Activated naive CD4-positive, alpha-beta T cell treated with anti-CD3 and anti-CD28 coated beads, Interleukin-2, amount 50 U/mL, for 16 hours (primary cell): ENCODE data around the gene ANKRD50.

ENCODE experiments used
- DNase-seq: peaks from one replicate; pipeline ENCODE4 v3.0.0-alpha.2; 2020

The ANKRD50 gene

DNA sequence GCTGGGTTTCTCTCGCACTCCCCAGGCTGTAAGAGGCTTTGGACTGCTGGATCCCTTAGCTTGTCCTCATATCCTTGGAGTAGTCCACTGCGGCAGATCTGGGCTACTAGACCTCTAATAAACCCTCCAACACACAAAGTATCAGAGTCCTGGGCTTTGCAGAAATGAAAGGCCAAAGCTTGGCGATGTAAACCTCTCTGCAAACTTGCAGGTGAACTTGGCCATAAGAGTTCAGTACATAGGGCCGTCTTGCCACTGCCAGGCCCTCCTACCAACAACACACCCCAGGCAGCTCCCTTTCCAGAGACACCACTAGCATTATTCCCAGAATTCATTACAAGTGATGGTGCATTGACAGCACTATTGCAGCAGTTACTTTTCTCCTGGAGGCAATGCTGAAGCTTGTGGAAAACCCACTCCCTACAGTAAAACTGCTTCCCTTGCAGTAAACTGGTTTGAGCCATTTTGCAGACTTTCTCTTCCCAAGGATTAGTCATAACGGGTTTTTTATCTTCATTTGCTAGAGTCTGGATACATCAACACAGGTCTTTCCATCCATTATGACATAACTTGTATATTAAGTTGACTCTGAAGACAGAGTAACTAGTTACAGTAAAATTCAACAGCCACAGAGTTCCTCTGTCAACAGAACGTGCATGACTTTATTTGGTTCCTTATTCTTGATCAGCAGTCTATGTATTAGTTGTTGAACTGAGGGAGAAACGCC is 2.4 kb downstream of the ANKRD50 start:
- no peak for DNase-seq

DNA sequence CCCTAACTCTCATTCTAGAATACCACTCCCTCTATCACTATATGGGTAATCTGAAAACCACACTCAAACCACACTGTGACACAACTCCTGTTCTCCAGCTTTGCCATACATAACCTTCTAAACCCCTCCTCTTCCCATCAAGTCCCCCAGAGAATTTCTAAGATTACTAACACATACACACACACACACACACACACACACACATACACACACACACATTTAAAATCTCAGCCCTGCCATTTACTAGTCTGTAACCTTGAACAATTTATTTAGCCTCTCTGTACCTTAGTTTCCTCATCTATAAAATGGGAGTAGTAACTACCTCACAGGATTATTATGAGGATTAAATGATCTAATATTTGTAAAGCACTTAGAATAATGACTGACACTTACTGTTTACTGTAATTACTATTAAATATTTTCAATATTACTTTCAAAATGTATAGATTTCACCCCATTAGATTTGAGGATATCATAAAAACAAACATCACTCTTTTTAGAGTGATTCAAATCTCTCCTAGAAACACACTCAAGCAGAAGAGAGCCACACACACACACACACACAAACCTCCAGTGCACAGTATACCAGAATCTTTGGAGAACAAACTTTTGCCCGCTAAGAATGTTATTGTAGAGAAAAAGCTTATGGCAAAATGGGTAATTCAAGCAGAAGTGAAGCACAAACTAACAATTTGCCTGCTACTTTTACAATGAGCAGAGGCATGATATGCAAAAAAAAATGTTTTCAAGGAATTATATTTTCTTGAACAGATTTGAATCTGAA is 3.8 kb downstream of the ANKRD50 start:
- no peak for DNase-seq

DNA sequence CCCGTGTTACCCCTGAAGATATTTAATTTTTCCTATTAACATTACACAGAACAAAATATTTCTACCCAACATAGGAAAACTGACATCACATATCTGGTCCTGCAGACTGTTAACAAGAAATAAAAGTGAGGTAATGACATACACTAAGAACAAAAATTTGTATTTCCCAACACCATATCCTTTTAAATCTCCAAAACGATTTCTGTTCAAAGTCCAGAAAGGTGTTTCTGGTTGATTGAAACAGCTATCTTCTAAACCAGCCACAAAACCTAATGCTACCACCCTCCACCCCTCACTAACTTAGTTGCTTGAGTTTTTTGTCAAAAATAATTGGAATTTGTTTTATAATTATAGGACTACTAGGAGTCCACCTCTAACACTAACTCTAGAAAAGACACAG is 7.1 kb downstream of the ANKRD50 start:
- DNase-seq = no peak

DNA sequence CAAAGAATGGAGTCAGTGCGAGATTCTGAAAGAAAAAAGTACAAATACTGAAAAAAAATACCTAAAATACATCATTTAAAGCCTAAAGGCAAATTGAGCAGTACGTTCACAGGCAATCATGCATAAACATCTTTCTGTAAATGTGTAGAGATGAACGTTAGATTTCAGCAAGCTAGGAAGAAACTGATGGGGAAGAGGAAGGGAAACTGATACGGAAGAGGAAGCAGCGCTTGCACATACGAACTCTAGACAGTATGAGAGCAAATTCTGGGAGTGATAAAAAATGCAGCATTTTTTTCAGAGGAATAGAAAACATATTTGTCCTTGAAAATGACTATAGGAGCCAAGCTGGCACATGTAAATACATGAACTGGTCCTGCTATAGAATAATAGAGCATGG is 9.4 kb downstream of the ANKRD50 start:
- no peak for DNase-seq

DNA sequence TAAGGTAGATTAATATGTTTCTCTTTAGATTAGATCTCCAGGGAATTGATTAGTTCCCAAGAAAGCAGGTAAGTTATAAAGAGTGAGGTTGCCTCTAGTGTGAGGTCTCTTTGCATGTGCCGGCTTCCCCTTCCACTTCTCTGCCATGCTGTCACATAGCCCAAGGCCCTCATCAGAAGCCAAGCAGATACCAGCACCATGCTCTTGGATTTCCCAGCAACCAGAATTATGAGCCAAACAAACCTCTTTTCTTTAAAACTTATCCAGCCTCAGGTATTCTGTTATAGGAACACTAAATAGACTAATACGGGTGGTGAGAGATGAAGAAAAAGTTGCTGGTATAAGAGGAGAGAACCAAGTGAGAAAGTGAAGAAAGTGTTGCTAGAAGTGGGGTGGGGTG is 15.1 kb downstream of the ANKRD50 start:
- DNase-seq = no peak

DNA sequence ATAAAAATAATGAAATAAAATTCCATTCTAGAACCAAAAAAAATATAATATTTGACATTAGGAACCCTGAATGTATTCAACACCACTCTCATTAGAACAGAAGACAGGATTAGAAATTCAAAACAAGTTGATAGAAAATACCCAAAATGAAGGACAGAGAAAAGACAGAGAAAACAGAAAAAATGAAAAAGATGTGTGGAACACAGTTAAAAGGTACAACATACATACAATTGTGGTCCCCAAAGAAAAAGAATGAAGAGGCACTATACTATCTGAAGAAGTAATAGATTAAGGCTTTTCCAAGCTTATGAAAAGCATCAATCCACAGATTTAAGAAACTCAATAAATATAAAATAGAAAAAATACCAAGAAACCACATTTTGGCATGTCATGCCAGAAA is 16.4 kb downstream of the ANKRD50 start:
- DNase-seq = no peak

DNA sequence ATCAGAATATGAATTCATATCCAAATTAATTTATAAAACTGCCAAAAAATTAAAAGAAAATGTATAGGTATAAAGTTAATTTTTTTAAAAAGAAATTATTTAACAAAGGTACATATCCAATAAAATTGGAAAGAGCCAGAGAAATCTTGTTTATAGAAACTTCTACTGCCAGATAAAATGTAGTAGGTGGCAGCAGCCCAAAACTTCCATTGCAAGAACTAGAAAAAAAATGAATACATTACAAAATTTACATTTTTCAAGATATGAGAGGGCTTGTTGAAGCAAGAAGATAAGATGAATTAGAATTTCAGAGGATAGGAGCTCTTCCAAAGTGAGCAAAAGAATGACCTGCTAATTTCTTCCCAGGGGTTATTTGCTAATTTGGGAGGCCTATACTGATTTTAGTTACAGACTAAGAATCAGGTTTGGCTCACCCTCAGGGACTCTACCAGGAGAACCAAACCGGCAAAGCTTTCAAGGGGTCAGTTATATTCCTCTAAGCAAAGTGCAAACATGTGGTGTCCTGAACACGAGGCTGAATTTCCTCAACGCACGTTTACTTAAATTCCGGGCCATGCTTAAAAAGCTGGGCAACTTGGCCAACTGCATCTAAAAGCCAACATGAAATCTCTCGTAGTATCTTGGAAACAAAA is 17.5 kb downstream of the ANKRD50 start:
- no peak for DNase-seq

DNA sequence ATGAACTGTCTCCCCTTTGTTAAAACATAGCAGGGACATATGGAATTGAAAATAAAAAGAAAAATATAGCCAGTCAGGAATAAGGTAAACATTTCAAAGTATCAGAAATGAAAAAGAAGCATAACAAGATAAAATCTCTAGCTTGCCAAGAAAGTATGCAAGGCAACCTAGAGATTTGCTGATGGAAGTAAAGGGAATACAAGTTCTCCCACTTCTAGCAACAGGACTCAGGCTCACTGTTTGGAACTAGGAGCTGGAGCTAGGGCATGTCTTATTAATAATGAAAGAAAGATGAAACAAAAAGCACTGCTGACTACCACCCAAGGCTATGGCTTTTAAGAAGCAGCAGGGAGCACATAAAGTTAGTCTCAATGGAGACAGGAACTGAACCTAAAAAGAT is 18.2 kb downstream of the ANKRD50 start:
- no peak for DNase-seq

DNA sequence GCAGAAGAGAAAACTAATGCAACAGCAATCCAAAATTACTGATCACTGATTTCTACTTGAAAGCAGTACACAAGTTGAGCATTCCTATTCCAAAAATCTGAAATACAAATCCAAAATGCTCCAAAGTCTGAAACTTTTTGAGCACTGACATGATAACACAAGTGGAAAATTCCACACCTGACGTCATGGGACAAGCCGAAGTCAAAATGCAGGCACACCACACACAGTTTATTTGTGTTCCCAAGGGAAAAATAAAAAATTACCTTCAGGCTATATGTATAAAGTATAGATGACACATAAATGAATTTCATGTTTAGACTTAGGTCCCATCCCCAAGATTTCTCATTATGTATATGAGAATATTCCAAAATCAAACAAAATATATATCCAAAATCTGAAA is 20.7 kb downstream of the ANKRD50 start:
- no peak for DNase-seq

DNA sequence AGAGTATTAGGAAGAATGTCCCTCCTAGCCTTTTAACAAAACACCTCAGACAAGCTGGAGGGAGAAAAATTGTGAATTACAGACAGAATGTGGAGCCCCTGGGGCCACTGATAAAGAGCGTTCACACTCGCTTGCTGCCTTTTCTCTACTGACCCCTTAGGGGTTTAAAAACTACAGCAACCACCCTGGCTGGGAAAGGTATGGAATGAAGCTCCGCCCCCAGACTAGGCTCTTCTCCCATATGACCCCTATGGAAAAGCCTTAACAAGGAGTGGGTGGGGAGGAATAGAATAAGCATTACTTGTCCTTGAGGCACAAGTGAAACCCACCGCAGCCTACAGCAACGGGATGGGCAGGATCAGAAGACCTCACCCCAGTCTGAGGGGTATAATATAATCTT is 26.3 kb downstream of the ANKRD50 start:
- no peak for DNase-seq

DNA sequence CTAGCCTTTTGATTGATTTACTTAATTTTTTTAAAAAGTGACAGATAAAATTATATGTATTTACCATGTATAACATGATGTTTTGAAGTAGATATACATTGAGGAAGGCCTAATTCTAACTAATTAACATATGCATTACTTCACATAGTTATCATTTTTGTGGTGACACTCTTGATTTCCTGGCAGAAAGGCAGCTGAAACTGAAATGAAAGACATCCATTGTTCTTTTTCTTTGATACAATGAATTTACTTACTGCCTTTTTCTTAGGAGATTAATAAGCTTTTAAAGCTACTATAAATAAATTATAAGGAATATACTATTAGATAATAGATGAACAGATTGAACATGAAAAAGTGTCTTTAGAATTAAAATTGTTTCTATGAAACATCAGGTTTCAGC is 26.7 kb downstream of the ANKRD50 start:
- DNase-seq = no peak

DNA sequence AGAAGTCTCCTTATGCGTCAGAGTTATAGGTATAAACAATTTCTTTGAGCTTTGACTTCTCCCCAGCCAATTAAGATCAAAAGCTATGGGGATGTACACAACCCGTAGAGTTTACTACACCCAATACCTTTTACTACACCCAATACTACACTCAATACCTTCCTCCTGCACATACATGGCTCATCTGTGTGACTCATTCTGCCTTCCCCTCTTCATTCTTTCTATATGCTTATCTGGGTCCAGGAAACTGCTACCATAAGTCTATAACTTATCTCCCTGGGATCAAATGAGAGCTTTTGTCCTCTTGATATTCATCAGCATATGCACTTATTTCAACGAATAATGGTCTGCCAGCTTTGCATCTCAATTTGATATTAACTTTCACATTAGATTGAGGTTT is 28.2 kb downstream of the ANKRD50 start:
- DNase-seq = no peak

DNA sequence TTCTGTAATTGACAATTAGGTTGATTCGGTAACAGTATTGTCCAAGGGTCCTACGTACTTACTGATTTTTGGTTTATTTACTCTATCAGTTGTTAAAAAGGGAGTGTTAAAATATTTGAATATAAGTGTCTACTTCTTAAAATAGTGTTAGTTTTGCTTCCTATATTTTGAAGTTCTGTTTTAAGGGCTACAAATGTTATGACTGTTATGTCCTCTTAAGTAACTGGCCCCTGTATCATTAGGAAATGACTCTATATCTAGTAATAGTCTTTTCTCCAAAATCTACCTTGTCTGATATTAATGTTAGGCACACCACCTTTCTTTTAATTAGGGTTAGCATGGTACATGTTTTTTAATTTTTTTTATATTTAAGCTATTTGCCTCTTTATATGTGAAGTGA is 30.1 kb downstream of the ANKRD50 start:
- DNase-seq = no peak

DNA sequence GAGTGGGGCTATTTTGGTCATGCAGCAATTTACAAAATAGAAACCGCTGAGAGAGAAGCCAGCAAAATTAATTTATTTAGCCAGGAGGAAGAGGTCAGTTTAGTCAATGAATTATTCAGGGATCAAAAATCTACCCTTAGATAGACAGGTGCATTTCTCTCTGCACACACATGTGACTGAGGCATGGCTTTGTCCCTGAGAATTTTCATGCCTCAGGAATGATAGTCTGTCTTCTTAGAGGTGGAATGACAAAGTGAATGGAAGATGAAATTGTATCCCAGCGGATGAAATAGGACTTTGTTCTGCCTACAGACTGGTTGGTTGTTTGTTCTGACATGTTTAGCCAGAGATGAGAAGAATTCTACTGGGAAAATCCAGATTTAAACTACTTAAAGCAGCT is 46.0 kb downstream of the ANKRD50 start:
- DNase-seq = no peak

DNA sequence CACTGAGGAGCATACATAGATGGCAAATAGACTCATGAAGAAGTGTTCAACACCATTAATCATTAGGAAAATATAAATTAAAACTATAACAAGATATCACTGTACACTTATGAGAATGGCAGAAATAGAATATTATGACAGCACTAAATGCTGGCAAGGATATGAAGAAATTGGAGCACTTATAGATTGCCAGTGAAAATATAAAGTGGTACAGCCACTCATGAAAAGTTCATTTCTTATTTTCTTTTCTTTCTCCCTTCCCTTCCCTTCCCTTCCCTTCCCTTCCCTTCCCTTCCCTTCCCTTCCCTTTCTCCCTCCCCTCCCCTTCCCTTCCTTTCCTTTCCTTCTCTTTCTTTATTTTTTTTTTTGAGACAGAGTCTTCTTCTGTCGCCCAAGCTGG is 53.7 kb downstream of the ANKRD50 start:
- no peak for DNase-seq

DNA sequence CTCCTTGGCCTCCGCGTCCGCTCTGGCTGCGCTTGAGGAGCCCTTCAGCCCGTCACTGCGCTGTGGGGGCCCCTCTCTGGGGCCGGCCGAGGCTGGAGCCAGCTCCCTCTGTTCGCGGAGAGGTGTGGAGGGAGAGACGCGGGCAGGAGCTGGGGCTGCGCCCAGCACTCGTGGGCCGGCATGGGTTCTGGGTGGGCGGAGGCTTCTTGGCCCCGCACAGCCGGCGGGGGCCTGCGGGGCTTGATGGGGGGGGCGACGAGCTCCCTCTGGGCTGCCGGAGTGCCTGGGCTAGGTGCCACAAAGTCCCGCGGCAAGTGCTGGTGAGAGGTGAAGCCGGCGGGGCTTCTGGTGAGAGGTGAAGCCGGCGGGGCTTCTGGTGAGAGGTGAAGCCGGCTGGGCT is 61.9 kb downstream of the ANKRD50 start:
- DNase-seq = no peak

DNA sequence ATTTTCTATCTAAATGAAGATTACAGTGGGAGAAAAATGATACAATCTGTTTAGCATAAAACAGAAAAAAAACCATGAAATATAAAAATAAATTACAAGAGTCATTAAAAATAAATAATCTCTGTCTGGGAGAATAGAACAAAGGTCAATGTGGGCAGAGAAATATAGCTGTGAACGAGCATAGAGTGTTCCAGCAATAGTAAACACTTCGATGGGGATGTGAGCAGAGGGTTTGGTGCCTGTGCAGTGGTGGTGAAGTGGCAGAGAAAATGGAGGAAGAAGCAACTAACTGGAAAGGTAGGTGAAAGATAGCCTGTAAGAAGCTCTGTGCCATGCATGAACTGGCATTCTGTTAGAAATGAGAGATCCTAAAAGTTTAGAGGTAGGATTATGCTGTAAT is 64.9 kb downstream of the ANKRD50 start:
- no peak for DNase-seq

DNA sequence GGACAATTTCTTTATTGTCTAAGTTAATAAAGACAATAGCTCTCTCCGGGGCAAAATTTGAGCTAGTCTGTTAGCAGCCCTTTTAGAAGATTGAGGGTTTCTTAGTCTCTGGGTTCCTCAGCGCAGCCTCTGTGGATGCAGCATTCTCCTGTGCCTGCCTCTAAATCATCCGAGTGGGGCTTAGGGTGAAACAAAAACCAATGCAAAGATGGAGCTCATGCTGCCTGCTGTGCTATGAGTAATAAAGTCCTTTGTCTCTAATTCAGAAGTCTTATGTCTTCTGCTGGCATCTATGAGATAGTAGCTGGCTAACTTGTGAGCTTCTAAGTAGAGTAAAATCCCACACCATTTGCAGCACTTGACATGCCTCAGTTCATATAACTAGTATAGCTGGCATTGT is 67.9 kb downstream of the ANKRD50 start:
- DNase-seq = no peak

DNA sequence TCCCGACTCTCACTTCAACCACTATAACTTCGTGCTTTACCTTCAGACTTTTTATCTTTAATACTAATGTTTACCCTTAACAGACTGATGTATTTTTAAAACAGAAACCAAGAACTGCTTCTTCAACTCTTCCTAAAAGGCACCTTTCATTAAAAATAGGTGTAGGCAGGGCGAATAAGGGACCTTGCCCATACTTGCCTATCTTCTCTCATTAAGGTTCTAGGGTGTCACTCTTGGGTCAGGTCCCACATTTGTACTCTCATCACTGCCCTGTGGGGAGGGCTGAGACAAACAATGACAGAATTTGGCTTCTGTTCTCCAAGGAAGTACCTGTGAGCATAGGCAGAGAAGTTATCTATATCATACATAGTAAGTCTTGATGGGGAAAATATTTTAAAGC is 69.7 kb downstream of the ANKRD50 start:
- DNase-seq = no peak

DNA sequence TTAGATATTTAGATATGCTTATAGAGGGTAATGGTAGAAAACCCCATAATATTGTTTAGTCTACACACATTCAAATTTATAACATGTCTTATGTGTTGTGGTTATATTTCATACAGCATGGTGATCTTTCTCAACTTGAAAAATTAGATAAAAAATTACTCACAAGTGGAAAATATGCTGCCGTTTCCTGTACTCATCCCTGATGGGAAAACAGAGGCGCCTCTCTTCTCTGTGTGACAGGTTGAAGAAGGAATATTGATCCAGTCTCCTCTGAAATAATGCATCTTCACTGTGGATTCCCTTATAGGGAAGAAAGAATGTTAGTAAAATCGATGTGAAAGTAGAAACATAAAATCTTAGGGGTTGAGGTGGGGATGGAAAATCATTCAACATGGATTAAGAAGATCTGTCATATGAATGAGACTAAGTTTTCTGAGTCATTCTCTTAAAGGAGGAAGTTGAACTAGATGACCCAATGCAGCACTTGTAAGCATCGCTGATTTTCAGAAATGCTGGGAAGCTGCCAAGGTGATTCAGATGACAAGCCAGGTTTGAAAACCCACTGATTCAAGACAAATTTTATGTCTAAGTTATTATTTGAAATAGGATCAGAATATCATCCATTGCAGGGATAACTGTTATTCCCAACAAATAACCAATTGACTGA is 70.7 kb downstream of the ANKRD50 start:
- no peak for DNase-seq

DNA sequence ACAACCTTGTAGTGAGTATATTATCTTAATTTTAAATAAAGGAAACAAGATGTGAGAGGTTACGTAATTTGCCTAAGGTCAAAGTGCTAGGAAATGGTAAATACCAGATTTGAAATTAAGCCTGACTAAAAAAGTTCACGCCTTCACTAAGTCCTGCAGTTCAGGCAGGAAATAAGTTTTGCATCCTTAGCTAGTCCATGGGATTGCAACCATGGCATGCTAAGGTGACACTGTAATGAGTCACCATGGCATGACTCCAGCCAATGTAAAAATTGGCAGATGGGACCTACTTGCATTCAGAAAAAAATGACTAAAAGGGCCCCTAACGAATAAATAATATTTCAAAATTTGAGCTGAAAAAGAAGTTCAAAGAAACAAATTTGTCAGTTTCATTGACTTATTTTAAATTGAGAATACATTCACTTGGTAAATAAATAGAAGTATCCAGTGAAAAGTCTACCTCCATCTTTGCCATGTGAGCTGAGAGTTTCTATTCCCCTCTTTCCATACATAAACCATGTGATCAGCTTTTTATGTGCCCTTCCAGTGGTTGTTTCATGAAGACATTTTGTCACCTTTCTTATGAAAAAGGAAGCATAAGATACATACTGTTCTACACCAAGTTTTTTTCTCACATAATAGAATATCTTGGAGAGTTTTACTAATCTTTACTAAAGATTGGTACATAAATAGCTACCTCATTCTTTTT is 72.4 kb downstream of the ANKRD50 start:
- no peak for DNase-seq

DNA sequence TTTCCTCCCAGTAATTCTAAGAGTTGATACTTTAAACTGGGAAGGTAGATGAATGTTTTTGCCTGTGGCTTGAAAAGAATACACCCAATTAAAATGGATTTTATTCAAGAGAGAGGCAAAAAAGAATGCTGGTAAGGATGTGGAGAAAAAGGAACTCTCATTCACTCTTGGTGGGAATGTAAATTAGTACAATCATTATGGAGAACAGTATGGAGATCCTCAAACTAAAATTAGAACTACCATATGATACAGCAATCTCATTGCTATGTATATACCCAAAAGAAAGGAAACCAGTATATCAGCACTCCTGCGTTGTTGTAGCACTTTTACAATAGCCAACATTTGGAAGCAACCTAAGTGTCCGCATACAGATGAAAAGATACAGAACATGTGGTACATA is 75.2 kb downstream of the ANKRD50 start:
- DNase-seq = no peak

DNA sequence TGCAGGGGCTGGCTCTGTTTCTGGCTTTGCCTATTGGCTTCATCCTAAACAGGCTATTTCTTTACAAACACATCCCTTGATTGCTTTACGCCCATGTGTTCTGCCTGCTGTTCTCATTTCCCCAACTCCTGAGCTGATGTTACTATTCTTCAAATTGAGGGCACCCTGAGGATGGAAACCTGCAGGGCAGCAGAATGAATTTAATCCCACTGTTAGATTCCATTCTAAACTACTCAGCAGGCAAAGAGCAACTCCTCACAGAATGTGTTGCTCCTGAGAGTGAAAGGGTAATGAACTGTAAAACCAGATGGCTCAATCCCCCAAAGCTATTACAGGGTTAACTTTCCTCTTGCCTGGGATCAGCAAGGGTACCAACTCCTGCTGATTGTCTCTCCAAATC is 75.7 kb downstream of the ANKRD50 start:
- DNase-seq = no peak
